H1 (cell line): ENCODE measurements around the gene LAX1.

Source experiments
- CHD2 ChIP-seq: IDR thresholded peaks from 2 replicates; pipeline ENCODE4 v1.6.1; 2012; ENCODE audit warnings: low read length, improper control_type of control experiment
- EZH2 ChIP-seq: fragments of 200-600 bp; sonication (generic); IDR thresholded peaks from 2 replicates; pipeline ENCODE4 v1.7.1; 2012; ENCODE audit warnings: low read depth, mild to moderate bottlenecking, moderate library complexity, low read length, inconsistent platforms; ENCODE audit not compliant: severe bottlenecking
- FOSL1 ChIP-seq: IDR thresholded peaks from 2 replicates; pipeline ENCODE4 v1.6.1; 2011; ENCODE audit warnings: mild to moderate bottlenecking, low read depth, low read length, moderate library complexity; ENCODE audit not compliant: insufficient read depth
- JUN ChIP-seq: IDR thresholded peaks from 2 replicates; pipeline ENCODE4 v1.6.1; 2011; ENCODE audit warnings: low read depth, mild to moderate bottlenecking, improper control_type of control experiment, low read length
- KDM5A ChIP-seq: fragments of 200-600 bp; IDR thresholded peaks from 2 replicates; pipeline ENCODE4 v1.7.1; 2012; ENCODE audit warnings: mild to moderate bottlenecking, low read length, inconsistent platforms, mixed read lengths
- POLR2A ChIP-seq, 2 experiments: IDR thresholded peaks; 1 replicate in 1 of 2; 2 replicates in 1 of 2; pipeline ENCODE4 v1.6.1; 2011; ENCODE audit warnings: low read depth in 2 of 2, low read length in 2 of 2, mild to moderate bottlenecking in 2 of 2; ENCODE audit errors: control extremely low read depth in 1 of 2
- SIN3A ChIP-seq, 2 experiments: IDR thresholded peaks in 1 of 2; conservative IDR thresholded peaks in 1 of 2; 2 replicates each; pipeline ENCODE4 v1.6.1; 2011 to 2012; ENCODE audit warnings: low read length in 2 of 2, improper control_type of control experiment in 1 of 2, low read depth in 1 of 2, mild to moderate bottlenecking in 1 of 2
- TAF1 ChIP-seq: IDR thresholded peaks from 2 replicates; pipeline ENCODE4 v1.6.1; 2011; ENCODE audit warnings: mild to moderate bottlenecking, low read depth, low read length
- TCF12 ChIP-seq: IDR thresholded peaks from 2 replicates; pipeline ENCODE4 v1.6.1; 2011; ENCODE audit warnings: low read depth, mild to moderate bottlenecking, low read length
- YY1 ChIP-seq: IDR thresholded peaks from 2 replicates; pipeline ENCODE4 v1.6.1; 2011; ENCODE audit warnings: low read depth, mild to moderate bottlenecking, low read length
- TF ChIP-seq, protein P1 (sequence below), 3 experiments: IDR thresholded peaks; 1 replicate in 2 of 3; 2 replicates in 1 of 3; pipeline versions ENCODE4 v1.5.1 to v1.6.1; 2011; ENCODE audit warnings: low read length in 3 of 3, mild to moderate bottlenecking in 3 of 3, inconsistent platforms in 2 of 3, low read depth in 1 of 3, moderate library complexity in 1 of 3; ENCODE audit not compliant: insufficient read depth in 1 of 3; ENCODE audit errors: control extremely low read depth in 1 of 3
- TF ChIP-seq, protein P2 (sequence below): IDR thresholded peaks from 2 replicates; pipeline ENCODE4 v1.6.1; 2012; ENCODE audit warnings: inconsistent platforms

DNA sequence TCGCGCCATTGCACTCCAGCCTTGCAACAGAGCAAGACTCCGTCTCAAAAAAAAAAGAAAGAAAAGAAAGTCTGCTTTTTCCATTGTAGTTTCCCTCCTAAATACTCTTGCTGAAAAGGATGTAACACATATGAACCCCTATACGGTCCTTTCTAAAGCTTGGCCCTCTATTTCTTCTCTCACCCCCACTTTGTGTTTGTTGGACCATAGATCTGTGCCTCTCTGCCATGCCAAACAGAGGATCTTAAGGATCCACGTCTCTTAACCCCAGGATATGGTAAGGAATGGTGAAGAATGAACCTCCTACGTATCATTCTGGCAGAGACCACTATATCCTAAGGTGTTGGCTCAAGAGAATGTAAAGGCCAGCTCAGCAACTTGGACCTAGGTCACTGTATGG, 18.7 kb upstream of the LAX1 start:
- TF ChIP-seq, protein P1, sequence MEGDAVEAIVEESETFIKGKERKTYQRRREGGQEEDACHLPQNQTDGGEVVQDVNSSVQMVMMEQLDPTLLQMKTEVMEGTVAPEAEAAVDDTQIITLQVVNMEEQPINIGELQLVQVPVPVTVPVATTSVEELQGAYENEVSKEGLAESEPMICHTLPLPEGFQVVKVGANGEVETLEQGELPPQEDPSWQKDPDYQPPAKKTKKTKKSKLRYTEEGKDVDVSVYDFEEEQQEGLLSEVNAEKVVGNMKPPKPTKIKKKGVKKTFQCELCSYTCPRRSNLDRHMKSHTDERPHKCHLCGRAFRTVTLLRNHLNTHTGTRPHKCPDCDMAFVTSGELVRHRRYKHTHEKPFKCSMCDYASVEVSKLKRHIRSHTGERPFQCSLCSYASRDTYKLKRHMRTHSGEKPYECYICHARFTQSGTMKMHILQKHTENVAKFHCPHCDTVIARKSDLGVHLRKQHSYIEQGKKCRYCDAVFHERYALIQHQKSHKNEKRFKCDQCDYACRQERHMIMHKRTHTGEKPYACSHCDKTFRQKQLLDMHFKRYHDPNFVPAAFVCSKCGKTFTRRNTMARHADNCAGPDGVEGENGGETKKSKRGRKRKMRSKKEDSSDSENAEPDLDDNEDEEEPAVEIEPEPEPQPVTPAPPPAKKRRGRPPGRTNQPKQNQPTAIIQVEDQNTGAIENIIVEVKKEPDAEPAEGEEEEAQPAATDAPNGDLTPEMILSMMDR (IDR thresholded peaks at IDR 0.05; ENCODE audit: control extremely low read depth in 1 of 3, insufficient read depth in 1 of 3, low read depth in 1 of 3, low read length in 3 of 3) = no peak
- TF ChIP-seq TAF1 (no peak), KDM5A (no peak), POLR2A (IDR thresholded peaks at IDR 0.05; ENCODE audit: control extremely low read depth in 1 of 2, low read depth in 2 of 2, low read length in 2 of 2) (no peak), SIN3A (conservative IDR thresholded peaks at IDR 0.05 in 1 of 2, IDR thresholded peaks at IDR 0.05 in 1 of 2; ENCODE audit: low read depth in 1 of 2, low read length in 2 of 2) (no peak), TCF12 (no peak), YY1 (no peak), FOSL1 (no peak), JUN (no peak), CHD2 (no peak), EZH2 (no peak)
- TF ChIP-seq, protein P2, sequence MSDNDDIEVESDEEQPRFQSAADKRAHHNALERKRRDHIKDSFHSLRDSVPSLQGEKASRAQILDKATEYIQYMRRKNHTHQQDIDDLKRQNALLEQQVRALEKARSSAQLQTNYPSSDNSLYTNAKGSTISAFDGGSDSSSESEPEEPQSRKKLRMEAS = no peak
